Spleen (tissue), 11 donors: ENCODE data around the gene KCNMB2. TPM values are rescaled to one million over a fixed set of nuclear protein-coding genes. Genes with fewer than 3 reads are reported as not detected.
"Not testable (repeated sequence)": the region's sequence is repeated elsewhere in the genome, so short reads cannot be mapped to it uniquely, and the experiment has no call there.

Source experiments
- DNase-seq: peaks from one replicate; pipeline ENCODE4 v3.0.0-alpha.2; 2020
- H3K27ac ChIP-seq, 8 donors: fragments of 200-600 bp; sonication (generic) in 7 of 8; 1 replicate in 4 of 8; 2 replicates in 4 of 8; pipeline versions ENCODE4 v1.5.0 to v1.8.0; 2016 to 2021; ENCODE audit warnings: inconsistent platforms in 4 of 8, mild to moderate bottlenecking in 4 of 8, moderate library complexity in 1 of 8
- H3K27me3 ChIP-seq, 7 donors: fragments of 200-600 bp; sonication (generic) in 6 of 7; replicated peaks in 1 of 7; 1 replicate in 4 of 7; 2 replicates in 3 of 7; pipeline versions ENCODE4 v1.5.0 to v1.8.0; 2016 to 2021; ENCODE audit warnings: inconsistent platforms in 3 of 7, mild to moderate bottlenecking in 1 of 7
- H3K36me3 ChIP-seq, 6 donors: fragments of 200-600 bp; sonication (generic) in 5 of 6; 1 replicate in 4 of 6; 2 replicates in 2 of 6; pipeline versions ENCODE4 v1.5.0 to v1.8.0; 2016 to 2021; ENCODE audit warnings: inconsistent platforms in 2 of 6
- H3K4me1 ChIP-seq, 6 donors: fragments of 200-600 bp; sonication (generic) in 5 of 6; 1 replicate in 3 of 6; 2 replicates in 3 of 6; pipeline versions ENCODE4 v1.5.0 to v1.8.0; 2016 to 2021; ENCODE audit warnings: inconsistent platforms in 3 of 6
- H3K4me3 ChIP-seq, 8 donors: fragments of 200-600 bp; sonication (generic) in 7 of 8; 1 replicate in 4 of 8; 2 replicates in 4 of 8; pipeline versions ENCODE4 v1.5.0 to v1.8.0; 2016 to 2021; ENCODE audit warnings: inconsistent platforms in 4 of 8, mild to moderate bottlenecking in 4 of 8, moderate library complexity in 2 of 8
- H3K9me3 ChIP-seq, 8 donors: fragments of 200-600 bp; sonication (generic) in 7 of 8; 1 replicate in 4 of 8; 2 replicates in 4 of 8; pipeline versions ENCODE4 v1.5.0 to v1.8.0; 2016 to 2021; ENCODE audit warnings: inconsistent platforms in 4 of 8
- CTCF ChIP-seq, 11 experiments: fragments of 200-600 bp in 7 of 11; fragments of 450-650 bp in 4 of 11; sonication (generic) in 4 of 11; IDR thresholded peaks in 8 of 11; conservative IDR thresholded peaks in 3 of 11; 1 replicate in 7 of 11; 2 replicates in 4 of 11; pipeline versions ENCODE4 v1.4.0 to v1.8.0; 2016 to 2021; ENCODE audit warnings: antibody characterized with exemption in 11 of 11, inconsistent platforms in 4 of 11, mild to moderate bottlenecking in 1 of 11
- POLR2A ChIP-seq, 3 donors: fragments of 450-650 bp; IDR thresholded peaks; one replicate each; pipeline ENCODE4 v1.5.1; 2017; ENCODE audit warnings: antibody characterized with exemption in 3 of 3, mild to moderate bottlenecking in 1 of 3
- POLR2AphosphoS5 ChIP-seq, 3 donors: sonication (generic); formaldehyde crosslinking; IDR thresholded peaks; one replicate each; pipeline ENCODE4 v1.5.1; 2017; ENCODE audit warnings: antibody characterized with exemption in 3 of 3
- WGBS, 5 donors: extraction: QIAGEN DNeasy Blood & Tissue Kit in 3 of 5; methylation state at CpG; one replicate each; pipeline versions ENCODE4 v1.1.5 to v1.1.7; 2013 to 2018; 5-methylcytosine and 5-hydroxymethylcytosine counted together
- intact Hi-C: fragments of 100-400 bp; cut with DNase I; formaldehyde crosslinking; loops from one replicate; pipeline ENCODE4 v1.15.0; 2023; ENCODE audit warnings: low total_unique reads
- polyA plus RNA-seq, 3 donors: library from polyadenylated mRNA; stranded (reverse); fragments of 200-250 nt; gene quantifications; one replicate each; pipeline ENCODE4 v1.2.1, GENCODE V29; 2013
- total RNA-seq, 7 donors: library from RNA; depleted of rRNA in 3 of 7; stranded (reverse); fragments of >200 nt in 3 of 7; fragmentation: NEBNext Ultra II Directional in 4 of 7; extraction: Animal tissue kit (Norgen Biotek cat#: 25700) in 4 of 7; gene quantifications; one replicate each; pipeline versions ENCODE4 v1.1.0 to v1.2.1, GENCODE V29; 2016 to 2021
- donor health status: healthy with polysubstance abuse.
- donor health status: DM: no; HTN: no; CAD: no; lungs with moderate emphysema.
- donor health status: DM: no; HTN: no; CAD: no.
- donor health status: Bipolar disorder and iron deficiency.
- donor health status: healthy.
- donor health status: DM: no; HTN: no; CAD: no.
- donor health status: DM: yes; HTN: yes; CAD: no.

KCNMB2 gene
- total and polyA plus RNA-seq, 10 donors = 0.03 to 0.70 (median 0.66) TPM; not detected in 5

GRCh38 chr3:178514401-178514800 lies 21.8 kb upstream of the KCNMB2 start:
- Histone ChIP-seq H3K27me3 (no peaks in the 10 kb centered on the region), H3K27ac (no peak overlapping the region), H3K4me1 (no peaks in the 10 kb centered on the region), H3K36me3 (no peaks in the 10 kb centered on the region), H3K9me3 (no peaks in the 10 kb centered on the region), H3K4me3 (no peak overlapping the region)
- no peak for TF ChIP-seq POLR2AphosphoS5 (IDR thresholded peaks at IDR 0.05)
- no peak for TF ChIP-seq CTCF (IDR thresholded peaks at IDR 0.05 in 8 of 11, conservative IDR thresholded peaks at IDR 0.05 in 3 of 11)
- no peak for TF ChIP-seq POLR2A (IDR thresholded peaks at IDR 0.05)
- WGBS, 5 donors = 87 to 96% (median 92%) methylated on average over 2 of the region's 2 CpGs
- no peak for DNase-seq
- intact Hi-C loops = no loop called here

- H3K27me3 ChIP-seq, H3K27ac ChIP-seq, H3K9me3 ChIP-seq, DNase-seq, intact Hi-C loops, H3K36me3 ChIP-seq, H3K4me3 ChIP-seq, H3K4me1 ChIP-seq: not testable (repeated sequence)
- WGBS, 5 donors = 74 to 92% (median 79%) methylated on average over 6 of the region's 6 CpGs
Measured at GRCh38 chr3:178515076-178515744, 21.0 kb upstream of the KCNMB2 start.

- intact Hi-C loops = no loop called here
- H3K4me3 ChIP-seq = no peak overlapping the region
- 87 to 95% (median 93%) methylated on average over 7 of the region's 7 CpGs for WGBS, 5 donors
Measured at GRCh38 chr3:178517665-178518334, 18.4 kb upstream of the KCNMB2 start.

GRCh38 chr3:178518660-178519396 lies 17.4 kb upstream of the KCNMB2 start:
- WGBS, 5 donors = 63 to 78% (median 74%) methylated on average over 6 of the region's 6 CpGs
- intact Hi-C loops = no loop called here
- DNase-seq = no peak
- Histone ChIP-seq H3K36me3 (no peaks in the 10 kb centered on the region), H3K27me3 (no peaks in the 10 kb centered on the region), H3K27ac (no peak overlapping the region), H3K9me3 (no peaks in the 10 kb centered on the region), H3K4me3 (no peak overlapping the region), H3K4me1 (no peaks in the 10 kb centered on the region)
- TF ChIP-seq POLR2A (IDR thresholded peaks at IDR 0.05) (no peak), CTCF (IDR thresholded peaks at IDR 0.05 in 8 of 11, conservative IDR thresholded peaks at IDR 0.05 in 3 of 11) (no peak), POLR2AphosphoS5 (IDR thresholded peaks at IDR 0.05) (no peak)

More at GRCh38 chr3:178517665-178518334, 18.4 kb upstream of the KCNMB2 start:
- TF ChIP-seq POLR2A (IDR thresholded peaks at IDR 0.05) (no peak), CTCF (IDR thresholded peaks at IDR 0.05 in 8 of 11, conservative IDR thresholded peaks at IDR 0.05 in 3 of 11) (no peak), POLR2AphosphoS5 (IDR thresholded peaks at IDR 0.05) (no peak)
- H3K4me1 ChIP-seq = no peaks in the 10 kb centered on the region
- H3K9me3 ChIP-seq = no peaks in the 10 kb centered on the region
- no peak overlapping the region for H3K27ac ChIP-seq
- no peak for DNase-seq
- no peaks in the 10 kb centered on the region for H3K27me3 ChIP-seq
- H3K36me3 ChIP-seq = no peaks in the 10 kb centered on the region
